Body of pancreas (tissue), 4 donors: ENCODE measurements around the gene HAUS6. TPM values are rescaled to one million over a fixed set of nuclear protein-coding genes. Genes with fewer than 3 reads are reported as not detected.
"Not testable (repeated sequence)": the region's sequence is repeated elsewhere in the genome, so short reads cannot be mapped to it uniquely, and the experiment has no call there.

Experiments
- ATAC-seq: fragments of 150-250 bp; one replicate; pipeline ENCODE4 v1.9.1; 2016
- DNase-seq, 4 donors: peaks; one replicate each; pipeline ENCODE4 v3.0.0-alpha.2; 2019
- H3K27ac ChIP-seq, 4 donors: fragments of 200-600 bp; sonication (generic); 1 replicate in 3 of 4; 2 replicates in 1 of 4; pipeline versions ENCODE4 v1.5.1 to v1.6.1; 2016 to 2019; ENCODE audit warnings: mild to moderate bottlenecking in 1 of 4, mixed read lengths in 1 of 4, moderate library complexity in 1 of 4
- H3K27me3 ChIP-seq, 2 donors: fragments of 200-600 bp; sonication (generic); one replicate each; pipeline ENCODE4 v1.6.0; 2016; ENCODE audit warnings: mild to moderate bottlenecking in 1 of 2
- H3K36me3 ChIP-seq, 2 donors: fragments of 200-600 bp; sonication (generic); replicated peaks in 1 of 2; 2 replicates each; pipeline ENCODE4 v1.5.1; 2016; ENCODE audit warnings: low read depth in 2 of 2; ENCODE audit not compliant: insufficient read depth in 1 of 2
- H3K4me1 ChIP-seq: fragments of 200-600 bp; sonication (generic); one replicate; pipeline ENCODE4 v1.6.0; 2016
- H3K4me3 ChIP-seq, 2 donors: fragments of 200-600 bp; sonication (generic); 1 replicate in 1 of 2; 2 replicates in 1 of 2; pipeline ENCODE4 v1.5.1; 2016 to 2019
- H3K9me3 ChIP-seq, 3 donors: fragments of 200-600 bp; sonication (generic); 1 replicate in 2 of 3; 2 replicates in 1 of 3; pipeline ENCODE4 v1.5.1; 2016
- POLR2A ChIP-seq, 3 donors: fragments of 450-650 bp; IDR thresholded peaks; one replicate each; pipeline ENCODE4 v1.6.1; 2016; ENCODE audit warnings: antibody characterized with exemption in 3 of 3, mild to moderate bottlenecking in 2 of 3
- WGBS, 2 donors: methylation state at CpG; one replicate each; pipeline ENCODE4 v1.1.5; 2017; 5-methylcytosine and 5-hydroxymethylcytosine counted together
- intact Hi-C: fragments of 100-400 bp; cut with DNase I; formaldehyde crosslinking; loops from one replicate; pipeline ENCODE4 v1.15.1; 2023
- total RNA-seq, 2 donors: library from RNA; depleted of rRNA; stranded (reverse); fragments of >200 nt; gene quantifications; one replicate each; pipeline ENCODE4 v1.1.0, GENCODE V29; 2016
- TF ChIP-seq, protein P1 (sequence below), 7 experiments: fragments of 450-650 bp in 4 of 7; fragments of 200-600 bp in 3 of 7; sonication (generic) in 3 of 7; IDR thresholded peaks; one replicate each; pipeline ENCODE4 v1.5.1; 2016 to 2019; ENCODE audit warnings: antibody characterized with exemption in 7 of 7

The HAUS6 gene
- total RNA-seq, 2 donors from 2014 or later: 5.3 to 5.4 TPM

DNA sequence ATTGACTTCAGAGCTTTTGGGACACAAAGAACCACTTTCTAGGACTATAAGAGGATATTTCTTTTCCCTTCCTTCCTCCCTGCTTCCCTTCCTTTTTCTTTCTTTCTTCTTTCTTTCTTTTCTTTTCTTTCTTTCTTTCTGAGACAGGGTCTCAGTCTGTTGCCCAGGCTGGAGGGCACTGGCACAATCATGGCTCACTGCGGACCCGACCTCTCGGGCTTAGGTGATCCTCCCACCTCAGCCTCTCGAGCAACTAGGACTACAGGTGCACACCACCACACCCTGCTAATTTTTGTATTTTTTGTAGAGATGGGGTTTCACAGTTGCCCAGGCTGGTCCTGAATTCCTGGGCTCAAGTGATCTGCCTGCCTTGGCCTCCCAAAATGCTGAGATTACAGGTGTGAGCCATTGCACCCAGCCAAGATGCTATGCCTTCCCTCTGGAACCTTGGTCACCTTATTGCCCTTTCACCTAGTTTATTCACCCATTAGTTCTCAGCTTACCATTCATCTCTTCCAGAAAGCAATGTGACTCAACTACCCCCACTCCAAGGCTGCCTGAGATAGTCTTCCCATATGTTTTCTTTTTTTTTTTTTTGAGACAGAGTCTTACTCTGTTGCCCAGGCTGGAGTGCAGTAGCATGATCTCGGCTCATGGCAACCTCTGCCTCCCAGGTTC lies 14.5 kb upstream of the HAUS6 start:
- intact Hi-C loops: no loop called here
- no peak for ATAC-seq
- no peak for DNase-seq

DNA sequence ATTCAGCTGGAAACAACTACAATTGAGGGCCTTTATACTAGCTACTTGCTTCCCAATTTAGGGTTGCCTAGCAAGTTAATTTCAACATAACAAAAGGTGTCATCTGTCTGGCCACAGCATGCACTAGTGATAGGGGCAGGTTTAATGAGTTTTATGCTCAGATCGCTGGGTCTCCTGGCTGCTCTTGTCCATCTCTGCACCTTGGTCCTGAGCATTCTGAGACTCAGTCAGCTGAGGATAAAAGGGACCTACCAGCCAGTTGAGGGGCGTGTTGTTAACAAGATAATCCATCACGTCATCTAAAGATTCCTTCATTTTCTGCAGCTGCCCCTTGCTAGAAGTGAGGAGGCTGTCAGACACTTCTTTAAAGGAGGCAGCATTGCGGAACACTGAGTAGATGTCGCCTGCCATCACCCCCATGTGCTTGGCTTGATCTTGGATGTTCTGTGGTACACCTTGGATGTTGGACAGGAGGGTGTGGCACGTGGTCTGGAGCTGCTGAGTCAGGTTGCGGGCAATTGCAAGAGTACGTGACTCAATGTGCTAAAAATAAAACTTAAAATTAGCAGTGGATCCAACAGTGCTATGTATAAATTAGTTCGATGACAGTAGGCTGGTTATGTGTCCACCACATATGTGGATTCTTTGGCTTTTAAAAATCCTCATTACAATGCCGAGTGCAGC lies 13.5 kb upstream of the HAUS6 start:
- no peak for TF ChIP-seq POLR2A (IDR thresholded peaks at IDR 0.05)
- TF ChIP-seq, protein P1, sequence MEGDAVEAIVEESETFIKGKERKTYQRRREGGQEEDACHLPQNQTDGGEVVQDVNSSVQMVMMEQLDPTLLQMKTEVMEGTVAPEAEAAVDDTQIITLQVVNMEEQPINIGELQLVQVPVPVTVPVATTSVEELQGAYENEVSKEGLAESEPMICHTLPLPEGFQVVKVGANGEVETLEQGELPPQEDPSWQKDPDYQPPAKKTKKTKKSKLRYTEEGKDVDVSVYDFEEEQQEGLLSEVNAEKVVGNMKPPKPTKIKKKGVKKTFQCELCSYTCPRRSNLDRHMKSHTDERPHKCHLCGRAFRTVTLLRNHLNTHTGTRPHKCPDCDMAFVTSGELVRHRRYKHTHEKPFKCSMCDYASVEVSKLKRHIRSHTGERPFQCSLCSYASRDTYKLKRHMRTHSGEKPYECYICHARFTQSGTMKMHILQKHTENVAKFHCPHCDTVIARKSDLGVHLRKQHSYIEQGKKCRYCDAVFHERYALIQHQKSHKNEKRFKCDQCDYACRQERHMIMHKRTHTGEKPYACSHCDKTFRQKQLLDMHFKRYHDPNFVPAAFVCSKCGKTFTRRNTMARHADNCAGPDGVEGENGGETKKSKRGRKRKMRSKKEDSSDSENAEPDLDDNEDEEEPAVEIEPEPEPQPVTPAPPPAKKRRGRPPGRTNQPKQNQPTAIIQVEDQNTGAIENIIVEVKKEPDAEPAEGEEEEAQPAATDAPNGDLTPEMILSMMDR (IDR thresholded peaks at IDR 0.05): no peak
- Histone ChIP-seq H3K9me3 (no peaks in the 10 kb centered on the region), H3K36me3 (peaks cover 9 to 19% of the 10 kb centered on the region in 2 donors), H3K4me3 (no peak overlapping the region), H3K27me3 (no peaks in the 10 kb centered on the region), H3K4me1 (no peaks in the 10 kb centered on the region), H3K27ac (no peak overlapping the region)
- WGBS, 2 donors: 83 to 89% methylated on average over 10 of the region's 10 CpGs
- ATAC-seq (no peak), DNase-seq (no peak)
- intact Hi-C loops: no loop called here

More for the DNA sequence above, 14.5 kb upstream of the HAUS6 start:
- H3K27me3 ChIP-seq: no peaks in the 10 kb centered on the region
- no peaks in the 10 kb centered on the region for H3K9me3 ChIP-seq
- H3K36me3 ChIP-seq: peaks cover 9 to 19% of the 10 kb centered on the region in 2 donors
- no peak for TF ChIP-seq POLR2A (IDR thresholded peaks at IDR 0.05)
- TF ChIP-seq, protein P1 (IDR thresholded peaks at IDR 0.05): no peak
- H3K4me1 ChIP-seq: no peaks in the 10 kb centered on the region
- H3K27ac ChIP-seq: no peak overlapping the region
- H3K4me3 ChIP-seq: no peak overlapping the region
- WGBS, 2 donors: 89 to 100% methylated on average over 5 of the region's 5 CpGs

DNA sequence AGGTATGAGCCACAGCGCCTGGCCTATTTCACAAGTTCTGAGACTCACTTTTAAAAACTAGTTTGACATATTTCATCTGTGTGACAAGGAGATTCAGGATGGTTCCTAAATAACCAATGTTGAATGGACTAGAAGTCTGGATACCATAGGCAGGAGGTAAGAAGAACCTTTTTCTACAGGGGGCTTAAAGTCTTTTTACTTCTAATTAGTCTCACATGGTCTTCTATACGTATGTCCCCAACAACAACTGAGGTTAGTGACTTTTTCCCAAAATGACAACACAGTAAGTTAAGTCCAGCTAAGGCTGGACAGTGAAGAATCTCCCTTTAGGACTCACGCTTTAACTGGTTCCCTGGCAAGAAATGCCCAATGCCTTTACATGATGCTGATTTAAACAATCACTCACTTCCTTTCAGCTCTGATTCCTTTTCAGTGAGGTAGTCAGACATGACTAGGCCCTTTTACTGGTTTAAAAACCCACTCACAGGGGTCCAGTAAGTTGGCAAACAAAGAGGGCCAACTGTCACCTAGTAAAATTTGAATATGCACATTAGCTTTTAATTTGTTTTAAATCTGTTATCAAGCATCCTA lies 12.1 kb upstream of the HAUS6 start:
- peaks cover 6 to 12% of the 10 kb centered on the region in 2 donors for H3K36me3 ChIP-seq
- TF ChIP-seq POLR2A (IDR thresholded peaks at IDR 0.05): no peak
- TF ChIP-seq, protein P1 (IDR thresholded peaks at IDR 0.05): no peak
- intact Hi-C loops: no loop called here
- DNase-seq (no peak), ATAC-seq (no peak)
- no peaks in the 10 kb centered on the region for H3K27me3 ChIP-seq
- no peak overlapping the region for H3K27ac ChIP-seq
- 91 to 93% methylated on average over 3 of the region's 3 CpGs for WGBS, 2 donors
- no peak overlapping the region for H3K4me3 ChIP-seq
- no peaks in the 10 kb centered on the region for H3K9me3 ChIP-seq
- H3K4me1 ChIP-seq: no peaks in the 10 kb centered on the region

DNA sequence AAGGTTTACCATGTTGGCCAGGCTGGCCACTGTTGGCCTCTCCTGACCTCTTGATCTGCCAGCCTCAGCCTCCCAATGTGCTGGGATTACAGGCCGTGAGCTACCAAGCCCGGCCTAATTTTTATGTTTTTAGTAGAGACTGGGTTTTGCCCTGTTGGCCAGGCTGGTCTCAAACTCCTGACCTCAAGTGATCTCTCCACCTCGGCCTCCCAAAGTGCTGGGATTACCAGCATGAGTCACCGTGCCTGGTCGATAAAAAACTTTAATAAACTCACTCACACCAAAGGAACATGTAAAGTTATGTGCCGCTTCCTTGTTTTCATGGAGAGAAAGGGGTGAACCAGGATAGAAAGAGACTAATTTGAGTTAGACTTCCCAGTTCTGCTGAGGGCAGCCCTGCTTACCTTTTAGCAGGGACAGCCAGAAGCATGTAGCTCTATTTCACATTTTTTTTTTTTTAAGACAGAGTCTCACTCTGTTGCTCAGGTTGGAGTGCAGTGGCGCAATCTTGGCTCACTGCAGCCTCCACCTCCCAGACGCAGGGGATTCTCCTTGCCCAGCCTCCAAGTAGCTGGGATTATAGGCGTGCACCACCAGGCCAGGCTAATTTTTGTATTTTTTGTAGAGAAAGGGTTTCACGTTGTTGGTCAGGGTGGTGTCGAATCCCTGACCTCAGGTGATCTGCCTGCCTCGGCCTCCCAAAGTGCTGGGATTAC lies 11.4 kb upstream of the HAUS6 start:
- Histone ChIP-seq H3K27ac (no peak overlapping the region), H3K27me3 (no peaks in the 10 kb centered on the region), H3K4me3 (no peak overlapping the region), H3K9me3 (no peaks in the 10 kb centered on the region), H3K4me1 (no peaks in the 10 kb centered on the region), H3K36me3 (peaks cover 6 to 12% of the 10 kb centered on the region in 2 donors)
- ATAC-seq (no peak), DNase-seq (no peak)
- intact Hi-C loops: no loop called here
- 89 to 90% methylated on average over 9 to 12 of the region's 12 CpGs for WGBS, 2 donors
- no peak for TF ChIP-seq POLR2A (IDR thresholded peaks at IDR 0.05)
- TF ChIP-seq, protein P1 (IDR thresholded peaks at IDR 0.05): no peak

DNA sequence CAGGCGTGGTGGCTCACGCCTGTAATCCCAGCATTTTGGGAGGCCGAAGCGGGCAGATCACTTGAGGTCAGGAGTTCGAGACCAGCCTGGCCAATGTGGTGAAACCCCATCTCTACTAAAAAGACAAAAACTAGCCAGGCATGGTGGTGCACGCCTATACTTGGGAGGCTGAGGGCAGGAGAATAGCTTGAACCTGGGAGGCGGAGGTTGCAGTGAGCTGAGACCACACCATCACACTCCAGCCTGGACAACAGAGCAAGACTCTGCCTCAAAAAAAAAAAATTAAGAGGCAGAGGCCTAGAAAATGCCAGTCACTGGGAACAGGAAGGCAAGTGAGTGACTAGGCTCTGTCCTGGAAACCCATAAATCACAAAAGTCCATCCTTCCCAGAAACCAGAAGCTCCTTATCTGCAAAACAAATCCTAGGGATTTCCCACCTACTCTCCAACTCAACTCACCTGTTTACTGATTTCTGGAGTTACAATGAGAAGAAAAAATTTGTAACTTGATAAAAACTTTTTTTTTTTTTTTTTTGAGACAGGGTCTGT lies 10.4 kb upstream of the HAUS6 start:
- peaks cover 5 to 10% of the 10 kb centered on the region in 2 donors for H3K36me3 ChIP-seq
- H3K9me3 ChIP-seq, DNase-seq, H3K4me1 ChIP-seq, ATAC-seq, H3K4me3 ChIP-seq, intact Hi-C loops, H3K27ac ChIP-seq, H3K27me3 ChIP-seq: not testable (repeated sequence)
- 93 to 96% methylated on average over 7 of the region's 7 CpGs for WGBS, 2 donors
